Activated gamma-delta T cell treated with anti-CD3 and anti-CD28 coated beads, Interleukin-2, amount 50 U/mL, for 16 hours (primary cell): Measurements from ENCODE around the gene BNIP1.

ENCODE experiments used
- DNase-seq: peaks from one replicate; pipeline ENCODE4 v3.0.0-alpha.2; 2020; ENCODE audit warnings: low read depth

The BNIP1 gene

DNA sequence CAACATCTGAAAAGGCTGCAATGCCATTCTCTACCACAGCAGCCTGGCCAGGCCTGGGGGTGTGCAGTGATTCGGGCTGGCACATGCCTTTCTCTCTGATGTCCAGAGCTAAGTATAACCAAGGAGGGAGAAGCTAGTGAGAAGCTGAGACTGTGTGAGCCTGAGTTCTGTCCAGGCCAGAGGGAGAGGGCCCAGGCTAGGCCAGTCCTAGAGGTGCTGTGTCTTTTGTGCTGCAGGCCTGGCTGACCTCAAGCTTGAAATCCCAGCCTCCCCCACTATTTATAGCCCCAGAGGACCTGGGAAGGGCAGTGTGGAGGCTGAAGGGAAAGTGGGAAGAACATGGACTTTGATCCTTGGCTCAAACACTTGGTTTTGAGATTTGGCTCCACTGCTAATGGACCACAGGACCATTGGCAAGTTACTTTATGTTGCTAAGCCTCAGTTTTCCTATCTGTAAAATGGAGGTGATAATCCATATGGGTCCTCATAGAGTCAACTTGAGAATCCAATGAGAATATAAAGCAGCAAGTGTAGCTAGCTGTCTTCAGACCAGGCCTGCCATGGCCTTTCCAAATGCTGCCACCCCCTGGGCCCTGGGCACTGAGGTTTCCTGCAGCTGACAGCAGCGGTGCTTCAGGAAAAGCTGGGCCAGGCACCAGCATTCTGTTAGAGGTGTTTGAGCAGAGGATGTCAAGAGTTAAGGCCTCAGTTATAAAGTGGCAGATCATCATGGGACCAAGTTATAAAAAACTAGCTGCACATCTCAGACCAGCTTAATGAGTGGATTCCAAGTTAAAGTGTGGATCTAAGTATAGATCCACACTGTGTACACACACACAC, 21.1 kb downstream of the BNIP1 start:
- DNase-seq: no peak

DNA sequence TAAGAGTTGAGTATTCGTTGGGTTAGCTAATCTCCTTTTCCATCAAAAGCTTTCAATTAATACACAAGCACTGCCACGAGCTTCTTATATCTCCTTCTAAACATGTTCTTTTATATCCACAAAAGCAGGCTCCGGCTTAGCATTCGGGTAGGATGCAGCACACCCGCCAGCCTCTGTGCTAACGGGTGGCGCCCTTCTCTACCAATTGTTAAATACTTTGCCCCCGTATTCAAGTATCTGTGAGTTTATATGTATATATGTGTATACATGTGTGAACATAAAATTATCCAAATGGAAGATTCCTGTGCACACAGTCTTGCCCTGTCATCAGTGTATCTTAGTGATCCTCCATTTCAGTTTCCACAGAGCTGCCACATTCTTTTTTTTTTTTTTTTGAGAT, 27.8 kb downstream of the BNIP1 start:
- no peak for DNase-seq

DNA sequence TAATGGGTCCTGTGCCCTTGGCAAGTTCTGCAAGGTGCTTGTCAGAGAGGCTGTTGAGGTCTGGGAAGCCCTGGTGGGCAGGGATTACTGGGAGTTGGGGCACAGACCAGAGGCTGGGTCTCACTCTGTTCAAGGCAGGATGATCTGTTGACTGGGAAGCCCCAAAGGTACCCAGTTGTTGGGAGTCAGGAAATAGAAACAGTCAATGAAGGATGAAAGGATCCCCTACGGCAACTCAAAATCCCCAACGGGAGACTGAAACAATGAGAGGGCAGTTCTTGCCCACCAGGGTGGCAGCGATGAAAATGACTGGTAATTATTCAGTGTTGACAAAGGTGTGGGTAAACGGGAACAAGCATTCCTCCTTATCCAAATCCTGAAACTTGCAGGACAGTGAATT, 31.2 kb downstream of the BNIP1 start:
- no peak for DNase-seq

DNA sequence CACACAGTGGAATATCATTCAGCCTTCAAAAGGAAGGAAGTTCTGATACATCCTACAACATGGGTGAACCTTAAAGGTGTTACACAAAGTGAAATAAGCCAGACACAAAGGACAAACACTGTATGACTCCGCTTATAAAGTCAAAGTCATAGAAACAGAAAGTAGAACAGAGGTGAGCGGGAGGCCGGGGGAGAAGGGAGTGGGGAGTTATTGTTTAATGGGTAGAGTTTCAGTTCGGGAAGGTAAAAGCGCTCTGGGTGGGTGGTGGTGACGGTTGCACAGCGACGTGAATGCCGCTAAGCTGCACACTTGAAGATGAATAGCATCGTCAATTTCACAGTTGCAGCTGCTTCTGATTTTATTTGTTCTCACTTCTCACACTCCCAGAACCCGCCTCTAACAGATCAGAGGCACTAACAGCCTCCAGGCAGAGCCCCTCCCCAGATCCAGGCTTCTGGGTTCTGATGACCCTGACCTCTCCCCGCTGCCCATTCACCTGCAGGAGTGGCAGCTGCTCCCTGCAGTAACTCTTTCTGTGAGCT, 34.1 kb downstream of the BNIP1 start:
- DNase-seq: no peak

DNA sequence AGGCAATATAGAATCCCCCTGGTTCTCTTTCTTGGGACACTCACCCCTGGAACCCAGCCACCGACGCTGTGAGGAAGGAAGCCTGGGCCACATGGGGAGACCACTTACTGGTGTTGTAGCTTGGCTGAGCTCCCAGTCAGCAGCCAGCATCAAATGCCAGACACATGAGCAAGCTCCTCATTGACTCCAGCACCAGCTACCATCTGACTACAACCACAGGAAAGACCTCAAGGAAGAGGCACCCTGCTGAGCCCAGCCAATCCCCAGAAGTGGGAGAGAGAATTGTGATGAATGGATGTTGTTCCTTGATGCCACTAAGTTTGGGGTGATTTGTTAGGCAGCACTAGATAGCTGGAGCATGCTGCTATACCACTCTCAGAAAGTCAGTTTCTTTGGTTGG, 36.0 kb downstream of the BNIP1 start:
- DNase-seq: no peak

DNA sequence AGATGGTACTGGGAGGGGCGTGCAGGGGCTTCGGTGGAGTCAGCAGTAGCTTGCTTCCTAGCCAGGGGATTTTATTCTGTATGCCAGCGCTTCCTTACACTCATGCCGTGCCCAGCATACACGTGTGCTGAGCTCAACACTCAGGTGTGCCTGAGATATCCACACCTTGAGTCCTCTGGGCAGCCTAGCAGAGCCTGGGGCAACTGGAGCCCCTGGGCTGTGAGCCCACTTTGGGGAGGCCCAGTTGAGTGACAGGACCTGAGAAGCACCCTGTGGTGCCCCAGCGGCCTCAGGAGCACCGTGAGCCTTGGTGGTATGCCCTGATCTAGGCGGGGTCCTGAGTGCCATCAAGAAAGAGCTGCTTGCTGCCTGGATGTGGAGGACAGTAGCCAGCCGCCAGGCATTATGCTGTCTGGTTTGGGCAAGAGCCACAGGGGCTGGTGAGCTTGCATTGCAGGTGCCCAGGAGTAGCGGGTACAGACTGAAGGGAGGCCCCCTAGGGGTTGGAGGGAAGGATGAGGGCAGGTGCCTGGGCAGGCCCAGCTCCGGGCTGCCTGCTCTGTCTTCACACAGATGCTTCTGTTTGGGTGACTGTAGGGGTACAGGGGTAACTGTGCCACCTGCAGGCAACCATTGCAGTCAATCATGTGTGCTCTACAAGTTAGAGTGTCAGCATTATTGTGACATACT, 42.9 kb downstream of the BNIP1 start:
- no peak for DNase-seq

DNA sequence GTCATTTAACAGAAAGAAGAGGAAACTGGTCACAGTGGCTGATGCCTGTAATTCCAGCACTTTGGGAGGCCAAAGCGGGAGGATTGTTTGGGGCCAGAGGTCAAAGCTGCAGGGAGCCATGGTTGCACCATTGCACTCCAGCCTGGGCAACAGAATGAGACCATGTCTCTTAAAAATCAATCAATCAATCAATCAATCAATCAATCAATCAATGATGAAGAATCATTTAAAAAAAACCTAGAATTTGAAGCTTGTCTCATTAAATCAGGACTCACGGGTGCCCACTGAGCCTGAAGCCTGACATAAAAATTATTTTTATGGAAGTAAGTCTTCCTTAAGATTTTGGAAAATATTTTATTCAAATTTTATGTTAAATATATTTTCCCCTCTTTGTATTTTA, 43.9 kb downstream of the BNIP1 start:
- no peak for DNase-seq

DNA sequence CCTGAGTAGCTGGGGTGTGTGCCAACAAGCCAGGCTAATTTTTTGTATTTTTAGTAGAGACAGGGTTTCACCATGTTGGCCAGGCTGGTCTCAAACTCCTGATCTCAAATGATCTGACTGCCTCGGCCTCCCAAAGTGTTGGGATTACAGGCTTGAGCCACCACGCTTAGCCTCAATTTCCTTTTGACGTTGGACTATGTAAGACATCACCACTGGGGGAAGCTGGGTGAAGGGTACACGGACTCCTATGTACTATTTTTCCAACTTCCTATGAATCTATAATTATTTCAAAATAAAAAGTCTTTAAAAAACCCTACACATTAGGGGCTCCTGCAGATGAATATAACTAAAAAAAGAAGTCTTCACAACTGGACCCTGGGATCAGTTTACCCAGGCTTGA, 46.7 kb downstream of the BNIP1 start:
- no peak for DNase-seq

DNA sequence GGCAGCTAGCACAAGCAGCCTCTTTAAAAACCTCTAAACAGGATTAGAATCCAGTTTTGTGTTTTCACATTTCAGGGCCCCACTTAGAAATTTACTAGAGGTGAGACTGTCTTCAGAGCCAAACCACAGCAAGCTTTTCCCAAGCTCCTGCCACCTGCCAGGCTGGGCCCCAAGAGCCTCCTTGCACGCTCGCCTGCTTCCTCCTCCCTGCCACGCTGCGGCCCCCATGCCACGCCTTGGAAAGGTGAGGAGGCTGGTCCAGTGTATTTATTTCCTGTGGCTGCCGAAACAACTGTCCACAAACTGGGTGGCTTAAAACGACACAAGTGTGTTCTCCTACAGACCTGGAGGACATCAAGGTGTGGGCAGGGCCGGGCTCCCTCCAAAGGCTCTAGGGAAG, 47.2 kb downstream of the BNIP1 start:
- DNase-seq: no peak

DNA sequence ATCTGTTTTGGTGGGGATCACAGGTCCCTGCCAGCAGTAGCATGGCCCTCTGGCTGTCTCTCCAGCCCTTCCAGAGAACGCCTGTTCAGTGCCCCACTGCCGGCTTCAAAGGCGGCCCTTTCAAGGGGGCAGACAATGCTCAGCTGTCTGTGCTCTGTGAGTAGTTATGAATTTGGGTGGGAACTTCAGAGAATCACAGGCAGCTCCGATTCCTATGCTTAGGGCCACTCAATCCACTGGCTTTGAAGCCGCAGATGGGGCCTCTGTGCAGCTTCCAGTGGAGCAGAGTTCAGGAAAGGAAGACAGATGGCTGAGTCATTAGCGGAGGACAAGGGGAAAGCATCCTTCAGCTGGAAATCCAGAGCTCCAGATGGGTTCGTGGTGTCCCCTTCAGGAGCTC, 48.2 kb downstream of the BNIP1 start:
- DNase-seq: no peak

DNA sequence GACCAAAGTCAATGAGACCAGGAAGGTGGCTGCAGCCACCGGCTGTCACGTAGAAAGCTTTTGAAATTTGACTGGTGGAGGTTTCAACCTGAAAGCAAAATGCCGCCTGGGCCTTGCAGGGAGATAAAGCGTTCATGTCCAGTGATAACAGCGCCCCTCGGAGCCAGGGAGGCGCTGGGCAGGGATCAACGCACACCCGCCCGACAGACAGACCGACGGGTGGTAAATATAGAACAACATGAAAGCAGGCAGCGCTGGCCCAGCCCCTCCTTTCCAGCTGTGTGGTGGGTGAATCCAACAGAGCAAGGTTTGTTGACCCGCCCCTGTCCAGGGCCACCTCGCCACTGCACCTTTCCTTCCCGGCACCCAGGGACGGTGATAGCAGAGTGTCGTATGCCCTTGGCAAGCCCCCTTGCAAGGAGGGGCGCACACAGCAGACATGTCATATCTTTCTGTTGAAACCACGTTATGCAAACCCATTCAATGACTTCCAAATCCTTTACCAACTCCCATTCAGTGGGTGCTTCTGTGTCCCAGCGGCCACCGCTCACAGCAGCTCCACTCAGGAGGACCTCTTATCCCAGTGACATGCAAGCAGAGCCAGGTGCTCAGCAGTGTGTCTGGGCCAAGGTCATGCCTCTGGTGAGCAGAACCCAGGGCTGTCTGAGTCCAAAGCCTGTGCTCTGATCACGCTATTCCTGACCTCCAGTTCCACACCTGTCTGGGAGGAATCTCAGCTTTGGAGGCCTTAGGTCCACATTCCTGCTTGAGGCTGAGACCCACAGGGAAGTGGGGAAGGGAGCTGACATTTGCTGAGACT, 52.0 kb downstream of the BNIP1 start:
- DNase-seq: no peak

DNA sequence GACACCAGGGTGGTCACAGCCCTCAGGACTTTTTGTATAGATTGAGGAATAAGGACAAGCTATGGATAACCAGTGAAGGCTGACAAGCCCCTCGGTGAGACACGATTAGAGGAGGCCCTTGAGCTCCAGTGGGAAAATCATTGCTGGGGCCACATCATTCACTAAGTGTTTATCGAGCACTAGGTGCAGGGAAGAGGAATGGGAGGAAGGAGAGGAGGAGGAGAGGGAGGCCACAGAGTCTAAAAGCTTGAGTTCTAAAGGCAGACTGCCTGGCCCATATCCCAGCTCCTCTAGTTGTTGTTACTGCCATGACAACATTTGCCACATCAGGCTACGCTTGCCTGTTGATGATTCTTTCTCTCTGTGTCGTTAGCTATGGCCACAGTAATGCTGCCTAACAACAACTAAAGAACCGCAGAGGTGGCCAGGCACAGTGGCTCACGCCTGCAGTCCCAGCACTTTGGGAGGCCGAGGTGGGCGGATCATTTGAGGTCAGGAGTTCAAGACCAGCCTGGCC, 53.1 kb downstream of the BNIP1 start:
- DNase-seq: no peak

DNA sequence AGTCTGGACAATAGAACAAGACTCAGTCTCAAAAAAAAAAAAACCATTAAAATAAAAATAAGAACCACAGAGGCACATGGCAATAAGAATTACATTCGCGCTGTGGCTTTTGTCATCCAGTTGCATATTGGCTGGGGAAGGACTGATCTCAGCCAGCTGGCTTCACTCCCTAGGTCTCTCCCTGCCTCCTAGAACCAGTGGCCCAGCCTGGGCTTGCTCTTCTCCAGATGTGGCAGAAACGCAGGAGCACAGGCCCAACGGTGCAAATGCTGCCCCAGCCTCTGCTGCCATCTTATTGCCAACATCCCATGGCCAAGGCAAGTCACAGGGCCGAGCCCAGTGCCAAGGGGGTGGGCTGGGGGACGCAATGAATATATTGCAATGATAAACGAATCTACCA, 53.7 kb downstream of the BNIP1 start:
- no peak for DNase-seq

DNA sequence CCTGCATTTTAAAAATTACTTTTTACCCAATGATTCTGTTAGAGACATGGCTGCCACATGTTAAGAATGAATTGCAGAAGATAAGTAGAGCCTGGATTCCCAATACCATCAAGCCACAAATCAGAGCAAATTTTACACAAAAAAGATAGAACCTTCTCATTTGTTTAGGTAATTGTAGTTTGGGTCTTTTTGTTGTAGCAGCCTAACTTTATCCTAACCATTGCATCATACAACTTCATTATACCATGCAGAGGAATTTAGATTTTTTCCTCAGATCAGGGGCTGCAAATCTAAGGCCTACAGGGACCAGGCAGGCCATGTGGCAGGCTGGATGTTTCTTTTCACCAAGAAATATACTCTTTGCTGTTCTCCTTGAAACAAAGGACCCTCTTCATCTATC, 56.0 kb downstream of the BNIP1 start:
- no peak for DNase-seq

DNA sequence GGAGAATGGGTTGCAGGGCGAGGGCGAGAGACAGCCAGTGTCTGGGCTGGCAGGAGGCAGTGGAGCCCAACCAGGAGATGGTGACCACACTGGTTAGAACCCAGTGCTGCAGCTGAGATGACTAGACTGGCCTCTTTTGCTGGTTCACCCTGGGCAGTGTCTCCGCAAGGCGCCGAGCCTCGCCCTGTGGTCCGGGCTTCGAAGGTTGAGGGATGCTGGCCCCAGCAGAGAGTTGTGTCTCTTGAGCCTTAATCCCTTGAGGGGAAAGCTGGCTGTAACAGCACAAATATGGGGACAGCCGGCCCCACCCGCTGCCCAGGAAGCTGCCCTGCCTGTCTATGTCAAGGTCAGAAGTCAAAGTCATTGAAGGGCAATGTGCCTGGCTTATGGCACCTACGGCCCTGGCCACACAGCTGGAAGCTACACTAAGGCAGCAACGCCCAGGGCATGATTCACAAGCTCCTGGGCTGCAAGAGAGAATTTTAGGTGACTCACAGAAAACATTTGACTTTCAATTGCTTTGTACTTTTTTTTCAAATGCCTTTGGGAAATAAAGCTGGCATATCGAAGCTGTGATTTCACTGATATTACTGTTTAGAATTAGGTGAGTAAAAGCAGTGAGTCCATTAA, 57.4 kb downstream of the BNIP1 start:
- DNase-seq: no peak

DNA sequence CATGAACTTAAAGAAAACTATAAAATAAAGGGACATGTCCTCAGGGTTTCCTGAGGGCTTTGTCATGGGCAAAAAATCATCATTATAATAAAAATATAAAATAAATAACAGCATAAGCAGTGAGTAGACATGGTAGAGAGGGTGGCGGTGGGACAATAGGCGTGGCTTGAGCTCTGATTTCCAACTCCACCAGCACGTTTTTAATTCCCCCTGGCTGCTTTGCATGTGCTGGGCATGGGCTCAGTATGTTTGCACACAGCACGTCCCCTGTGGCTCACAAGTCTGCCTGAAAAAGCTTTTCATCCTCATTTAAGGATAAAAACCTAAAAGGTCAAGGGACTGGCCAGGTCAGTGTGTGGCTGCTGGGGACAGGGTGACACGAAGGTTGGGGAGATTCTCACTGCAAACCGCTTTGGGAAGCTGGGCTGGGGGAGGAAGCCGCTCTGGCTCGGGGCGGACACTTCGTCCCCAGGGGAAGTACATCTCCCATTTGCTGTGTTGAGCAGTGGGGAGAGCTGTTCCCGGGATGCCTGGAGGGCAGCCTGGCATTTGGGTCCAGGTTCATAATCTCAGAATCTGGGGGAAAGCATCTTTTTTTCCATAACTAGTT, 58.0 kb downstream of the BNIP1 start:
- DNase-seq: no peak

DNA sequence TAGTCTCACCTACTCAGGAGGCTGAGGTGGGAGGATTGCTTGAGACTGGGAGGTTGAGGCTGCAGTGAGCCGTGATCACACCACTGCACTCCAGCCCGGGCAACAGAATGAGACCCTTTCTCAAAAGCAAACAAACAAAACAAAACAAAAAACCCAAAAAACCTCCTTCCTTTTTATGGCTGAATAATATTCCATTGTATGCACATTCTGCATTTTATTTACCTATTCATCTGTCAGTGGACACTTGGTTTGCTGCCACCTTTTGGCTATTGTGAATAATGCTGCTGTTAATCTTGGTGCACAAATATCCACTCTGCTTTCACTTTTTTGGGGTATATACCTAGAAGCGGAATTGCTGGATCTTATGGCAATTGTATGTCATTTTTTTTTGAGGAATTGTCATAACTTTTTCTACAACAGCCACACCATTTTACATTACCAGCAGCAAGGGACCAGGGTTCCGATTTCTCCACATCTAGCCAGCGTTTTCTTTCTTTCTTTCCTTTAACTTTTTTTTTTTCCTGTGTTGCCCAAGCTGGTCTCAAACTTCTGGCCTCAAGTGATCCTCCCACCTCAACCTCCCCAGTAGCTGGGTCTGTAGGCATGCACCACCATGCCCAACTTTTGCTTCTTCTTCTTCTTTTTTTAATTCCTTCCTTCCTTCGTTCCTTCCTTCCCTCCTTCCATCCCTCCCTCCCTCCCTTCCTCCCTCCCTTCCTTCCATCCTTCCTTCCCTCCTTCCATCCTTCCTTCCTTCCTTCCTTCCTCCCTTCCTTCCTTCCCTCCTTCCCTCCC, 60.1 kb downstream of the BNIP1 start:
- no peak for DNase-seq

DNA sequence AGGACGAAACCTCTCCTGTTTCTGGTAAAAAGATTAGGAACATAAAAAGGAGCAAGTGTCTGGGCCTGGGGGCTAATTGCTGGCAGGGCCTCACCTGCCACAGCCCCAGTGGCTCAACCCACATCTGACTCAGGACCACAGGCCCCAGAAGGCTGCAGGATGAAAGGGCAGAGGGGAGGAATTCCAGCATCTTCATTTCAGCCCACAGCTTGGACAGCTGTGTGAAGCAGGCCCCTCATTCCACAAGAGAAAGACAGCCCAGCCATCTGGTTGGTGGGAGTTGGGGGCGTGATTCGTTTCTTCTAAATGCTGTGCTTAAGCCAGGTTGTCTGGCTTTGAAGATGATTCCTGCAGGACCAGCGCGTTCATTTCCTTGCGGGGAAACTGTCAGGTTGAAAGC, 61.6 kb downstream of the BNIP1 start:
- no peak for DNase-seq

DNA sequence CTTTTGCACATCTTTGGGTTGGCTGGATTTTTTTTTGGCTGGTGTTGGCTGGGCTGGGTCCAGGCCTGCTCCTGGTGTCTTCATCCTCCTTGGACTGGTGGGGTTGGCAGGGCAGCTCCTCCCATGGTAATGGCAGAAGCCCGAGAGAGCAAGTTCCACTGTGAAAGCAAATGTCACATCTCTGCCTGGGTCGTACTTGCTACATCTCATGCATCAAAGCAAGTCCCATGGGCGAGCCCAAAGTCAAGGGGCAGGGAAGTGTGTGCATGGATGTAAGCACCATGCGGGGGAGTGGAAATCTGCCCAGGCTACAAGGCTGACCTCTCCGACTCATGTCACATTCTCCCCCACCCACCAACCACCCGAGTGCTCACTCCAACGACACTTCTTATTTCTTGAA, 64.0 kb downstream of the BNIP1 start:
- DNase-seq: no peak

DNA sequence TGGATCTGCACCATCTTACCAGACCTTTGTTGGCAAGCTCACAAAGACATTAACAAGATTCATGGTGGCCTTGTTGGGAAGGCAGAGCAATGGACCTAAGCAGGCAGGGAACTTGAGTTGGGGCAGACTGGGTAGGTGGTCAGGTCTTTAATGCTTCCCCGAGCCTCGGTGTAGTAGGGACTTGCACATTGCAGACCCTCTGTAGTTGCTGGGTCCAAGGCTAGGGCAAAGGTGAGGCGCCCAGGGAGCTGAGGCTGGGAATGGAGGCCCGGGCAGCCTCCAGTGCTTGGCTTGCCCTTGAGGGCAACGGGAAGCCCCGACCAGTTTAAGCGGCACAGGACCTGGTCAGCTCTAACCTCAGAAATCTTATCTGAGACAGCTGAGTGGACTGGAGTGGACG, 66.5 kb downstream of the BNIP1 start:
- no peak for DNase-seq

DNA sequence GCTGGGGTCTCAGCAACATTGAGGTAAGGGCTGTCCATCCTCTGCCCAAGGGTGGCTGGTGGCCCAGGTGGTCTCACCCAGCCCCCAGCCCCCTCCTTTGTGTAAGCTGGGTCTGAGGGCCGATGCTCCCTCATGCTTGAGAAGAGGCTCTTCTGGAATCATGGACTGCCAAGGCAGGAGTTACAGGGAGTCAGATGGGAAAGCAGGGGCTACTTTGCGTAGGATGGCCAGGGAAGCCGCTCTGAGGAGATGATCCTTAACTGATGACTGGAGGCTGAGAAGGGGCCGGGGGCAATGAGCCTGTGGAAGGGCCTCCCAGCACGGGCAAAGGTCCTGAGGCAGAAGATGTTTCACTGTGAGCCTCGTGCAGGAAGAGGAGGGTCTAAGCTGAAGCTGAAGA, 67.0 kb downstream of the BNIP1 start:
- DNase-seq: no peak
